Heart left ventricle (tissue), 13 donors: ENCODE measurements around the gene RNF141.

Experiments
- CTCF ChIP-seq, 12 donors: fragments of 200-600 bp; sonication (generic) in 4 of 12; IDR thresholded peaks; one replicate each; pipeline versions ENCODE4 v1.5.0 to v1.8.0; 2018 to 2022; ENCODE audit warnings: antibody characterized with exemption in 12 of 12, mild to moderate bottlenecking in 5 of 12
- POLR2A ChIP-seq, 2 donors: fragments of 450-650 bp; IDR thresholded peaks; one replicate each; pipeline ENCODE4 v1.6.1; 2017; ENCODE audit warnings: antibody characterized with exemption in 2 of 2, mild to moderate bottlenecking in 2 of 2, moderate library complexity in 2 of 2
- donor health status: ischemic (EF 13 %, LVEDD 7.1; RV severe dilation, severe dysfunction).
- donor health status: DM: no; HTN: yes; CAD: no.
- donor health status: DM: no; HTN: no; CAD: no.
- donor health status: ischemic (EF 25% LVEDD 6.9; RV normal size, moderate dysfunction).
- donor health status: ischemic (EF 25% LVEDD 5.7; RV mildly dilated, moderate dysfunction).
- donor health status: ischemic (EF 35%, LVEDD 5.7; RV mildly dilated, moderate dysfunction).
- donor health status: nonischemic (EF 11% LVEDD 7.7; RV severe dilation, severe dysfunction).
- donor health status: DM: yes; HTN: yes; CAD: no.
- donor health status: PGD.
- donor health status: ischemic (EF 29% LVEDD 5.4; RV normal size, mild dysfunction).
- donor health status: nonischemic (EF 23%, LVEDD 6.1; RV moderate dilation, normal function).

- no peak for TF ChIP-seq CTCF (IDR thresholded peaks at IDR 0.05)
- no peak for TF ChIP-seq POLR2A (IDR thresholded peaks at IDR 0.05)
These were observed 6.7 kb downstream of the RNF141 start for GRCh38 chr11:10534316-10534715.
